ENCODE measurements around the gene NCAPH2. TPM values are rescaled to one million over a fixed set of nuclear protein-coding genes. Genes with fewer than 3 reads are reported as not detected.

Gene NCAPH2
- total and polyA plus RNA-seq, 9 of the 15 experiments (the other 6 are each of a cell fraction or from before 2014, with no cell fraction given): 3.6 to 88.6 (median 32.4) TPM

GRCh38 chr22:50468626-50469025 lies 39.4 kb upstream of the NCAPH2 start (continued):
- no peak for TF ChIP-seq KDM4B (IDR thresholded peaks at IDR 0.05; ENCODE audit: borderline replicate concordance in 2 of 2, low read depth in 1 of 2)
- no peak for TF ChIP-seq ZBTB12 (CRISPR knock-in tag; IDR thresholded peaks at IDR 0.05)
- TF ChIP-seq MCM2 (IDR thresholded peaks at IDR 0.05; ENCODE audit: low read depth): no peak

- peak overlapping the region in 1 of 2 experiments; percentile 71; a peak in 2 of 4 replicates for H3K9ac ChIP-seq (ENCODE audit: insufficient read depth in 1 of 2, low read depth in 2 of 2, low read length in 2 of 2)
- no peak overlapping the region for H3K4me2 ChIP-seq (ENCODE audit: insufficient read depth, low read length)
- in situ Hi-C loops (cut with MboI) (no loop called here), intact Hi-C loops (cut with micrococcal nuclease) (no loop called here)
- no peak overlapping the region for H3K27ac ChIP-seq (ENCODE audit: extremely low read depth, low read depth, low read length)
- H2AFZ ChIP-seq (ENCODE audit: low read depth, low read length): no peak overlapping the region
- 3% methylated on average over 5 of the region's 25 CpGs for WGBS (ENCODE audit: insufficient coverage, low coverage, missing lambda C conversion rate)
- no peak overlapping the region for H3K4me3 ChIP-seq
- peaks cover 57% of the 10 kb centered on the region for H3K79me2 ChIP-seq (ENCODE audit: control insufficient read depth, insufficient read depth, low read length)
- peak; percentile 79 for ATAC-seq
- BruUV-seq (replicated peaks): no TSS peak
- peaks cover 24% of the 10 kb centered on the region; the same call in 1 of the 3 replicates for H3K36me3 ChIP-seq (ENCODE audit: control insufficient read depth, insufficient read depth, low read length)
- ChIA-PET CTCF (ENCODE audit: low intra/inter-chr PET ratio) (no interaction called here), POLR2A (interaction anchor here (0.6 to 1.2 kb wide), 4 partner anchors 10 to 916 kb away, joined by 3 to 4 read pairs (median 4); no protein-coding TSS in a partner anchor)
- H3K9me3 ChIP-seq (replicated peaks; ENCODE audit: control insufficient read depth, insufficient read depth, low read depth, low read length): no peaks in the 10 kb centered on the region
- H4K20me1 ChIP-seq (replicated peaks; ENCODE audit: control insufficient read depth, insufficient read depth, low read length): peaks cover 37% of the 10 kb centered on the region
- H3K9me1 ChIP-seq (ENCODE audit: control insufficient read depth, insufficient read depth, low read length): peaks cover 8% of the 10 kb centered on the region
- DNase-seq (ENCODE audit: extremely low read depth in 1 of 4, low spot score in 3 of 4): peak; percentile 77 to 83 (median 80)
- no peak for FAIRE-seq
- H3K4me1 ChIP-seq (replicated peaks in 1 of 2; ENCODE audit: control insufficient read depth in 2 of 2, insufficient read depth in 2 of 2, low read length in 2 of 2): peaks cover 25 to 41% of the 10 kb centered on the region in 2 experiments
- no peaks in the 10 kb centered on the region for H3K27me3 ChIP-seq (ENCODE audit: control insufficient read depth in 2 of 2, insufficient read depth in 2 of 2, low read length in 2 of 2)
- TF ChIP-seq DDX20 (tag; IDR thresholded peaks at IDR 0.05; ENCODE audit: low read depth) (no peak), CBFA2T3 (IDR thresholded peaks at IDR 0.05) (peak; percentile 15; the same call in 1 of the 2 replicates), TFAP4 (CRISPR knock-in tag; IDR thresholded peaks at IDR 0.05; ENCODE audit: borderline replicate concordance) (peak; percentile 63; the same call in 1 of the 2 replicates), SMAD4 (CRISPR knock-in tag; conservative IDR thresholded peaks at IDR 0.05) (peak; percentile 48; the same call in 1 of the 2 replicates), SIN3A (IDR thresholded peaks at IDR 0.05; ENCODE audit: borderline replicate concordance in 2 of 2, control insufficient read depth in 1 of 2, low read depth in 2 of 2, low read length in 2 of 2) (peak in 1 of 2 experiments; percentile 9; a peak in 1 of 4 replicates), NRF1 (conservative IDR thresholded peaks at IDR 0.05 in 1 of 2, IDR thresholded peaks at IDR 0.05 in 1 of 2) (peak; percentile 56 to 66; a peak in 3 of 4 replicates), PKNOX1 (IDR thresholded peaks at IDR 0.05) (no peak), ZNF212 (CRISPR knock-in tag; IDR thresholded peaks at IDR 0.05) (no peak), MAZ (CRISPR knock-in tag; conservative IDR thresholded peaks at IDR 0.05 in 1 of 2, IDR thresholded peaks at IDR 0.05 in 1 of 2) (peak in 1 of 2 experiments; percentile 41; a peak in 1 of 4 replicates), ZBTB7A (IDR thresholded peaks at IDR 0.05; ENCODE audit: borderline replicate concordance, control insufficient read depth, low read depth, low read length) (peak; percentile 80; the same call in 1 of the 2 replicates), FOSL1 (tag; conservative IDR thresholded peaks at IDR 0.05) (0 out of 2 replicates have a peak, but pooled peaks have one; percentile 16), CCAR2 (IDR thresholded peaks at IDR 0.05; ENCODE audit: low read depth, low read length) (no peak)
These were observed 38.4 kb upstream of the NCAPH2 start for GRCh38 chr22:50469377-50470305.
